ENCODE results near the gene HM13. TPM values are rescaled to one million over a fixed set of nuclear protein-coding genes. Genes with fewer than 3 reads are reported as not detected.

HM13 gene
- total and polyA plus RNA-seq, 11 donors, result 22.3 to 119 (median 41.0) TPM

DNA sequence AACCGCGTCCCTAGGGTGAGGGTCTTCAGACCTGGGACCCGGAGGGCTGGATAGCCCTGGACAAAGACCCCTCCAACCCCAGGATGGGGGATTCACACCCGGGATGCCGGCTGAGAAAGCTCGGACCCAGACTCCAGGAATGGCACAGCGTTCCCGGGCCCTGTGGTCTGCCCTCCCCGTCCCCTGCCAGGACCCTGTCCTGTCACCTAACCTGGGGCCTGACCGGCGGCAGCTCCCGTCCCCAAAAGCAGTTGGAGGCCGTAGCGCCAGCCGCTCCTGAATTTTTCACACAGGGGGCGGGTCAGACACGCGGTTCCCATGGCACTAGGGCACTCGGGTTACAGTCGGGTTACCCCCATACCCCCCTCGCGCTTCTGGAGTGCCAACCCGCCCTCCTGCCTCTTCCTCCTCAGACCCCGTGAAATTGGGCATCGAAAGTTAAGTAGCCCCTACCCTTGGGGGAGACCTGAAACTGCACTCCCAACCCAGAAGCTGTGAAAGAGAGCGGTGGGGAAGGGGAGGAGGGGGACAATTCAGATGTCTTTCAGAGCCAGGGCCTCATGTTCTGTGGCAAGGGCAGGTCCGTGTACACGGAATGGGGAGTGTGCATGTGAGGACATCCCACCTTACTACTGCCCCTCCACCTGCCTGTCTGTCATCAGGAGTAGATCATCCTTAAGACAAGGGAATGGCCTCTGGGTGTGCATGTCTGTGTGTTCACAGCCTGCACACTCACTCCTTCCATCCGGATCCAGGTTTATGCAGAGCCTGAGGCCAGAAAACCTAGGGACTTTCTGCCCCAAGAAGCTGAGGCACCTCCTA, 38.6 kb upstream of the HM13 start:
- TF ChIP-seq CTCF (IDR thresholded peaks at IDR 0.05), result no peak
- TF ChIP-seq POLR2A (IDR thresholded peaks at IDR 0.05), result no peak
- DNase-seq (no peak), ATAC-seq (peak in 2 of 4 donors; percentile 24 to 41)
- H3K27ac ChIP-seq, result peak overlapping the region; percentile 27 to 91 (median 76)
- no peaks in the 10 kb centered on the region for H3K9me3 ChIP-seq
- H3K36me3 ChIP-seq, result no peaks in the 10 kb centered on the region
- peaks cover 0 to 26% (median 19%) of the 10 kb centered on the region in 9 donors for H3K27me3 ChIP-seq
- 5 to 16% (median 8%) methylated on average over 12 to 29 of the region's 29 CpGs for WGBS, 4 donors
- H3K4me1 ChIP-seq, result peaks cover 0 to 29% (median 9%) of the 10 kb centered on the region in 12 donors
- intact Hi-C loops (cut with DNase I), result loop anchor here in 1 of 10 donors (2.0 kb wide), 1 partner anchor 21 kb away; no protein-coding TSS in a partner anchor
- peak overlapping the region; percentile 42 to 78 (median 61) for H3K4me3 ChIP-seq

DNA sequence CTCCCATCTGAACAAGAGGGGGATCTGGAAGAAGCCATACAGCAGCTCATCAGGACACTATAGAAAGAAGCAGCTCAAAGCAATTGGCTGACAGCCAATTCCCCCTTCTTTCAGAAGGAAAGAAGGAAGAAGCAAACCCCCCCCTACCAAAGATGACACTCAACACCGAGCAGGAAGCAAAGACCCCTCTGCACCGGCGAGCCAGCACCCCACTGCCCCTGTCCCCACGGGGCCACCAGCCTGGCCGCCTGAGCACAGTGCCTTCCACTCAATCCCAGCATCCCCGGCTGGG, 38.0 kb upstream of the HM13 start:
- intact Hi-C loops (cut with DNase I), result no loop called here
- H3K27me3 ChIP-seq, result peaks cover 0 to 26% (median 19%) of the 10 kb centered on the region in 9 donors
- H3K27ac ChIP-seq, result peak overlapping the region in 9 of 12 donors; percentile 50 to 91 (median 76)
- H3K36me3 ChIP-seq, result no peaks in the 10 kb centered on the region
- 44 to 56% (median 50%) methylated on average over 5 to 6 of the region's 6 CpGs for WGBS, 4 donors
- DNase-seq (no peak), ATAC-seq (no peak)
- peak overlapping the region in 11 of 12 donors; percentile 42 to 78 (median 62) for H3K4me3 ChIP-seq
- TF ChIP-seq CTCF (IDR thresholded peaks at IDR 0.05) (no peak), POLR2A (IDR thresholded peaks at IDR 0.05) (no peak)
- no peaks in the 10 kb centered on the region for H3K9me3 ChIP-seq
- H3K4me1 ChIP-seq, result peaks cover 0 to 29% (median 9%) of the 10 kb centered on the region in 12 donors

DNA sequence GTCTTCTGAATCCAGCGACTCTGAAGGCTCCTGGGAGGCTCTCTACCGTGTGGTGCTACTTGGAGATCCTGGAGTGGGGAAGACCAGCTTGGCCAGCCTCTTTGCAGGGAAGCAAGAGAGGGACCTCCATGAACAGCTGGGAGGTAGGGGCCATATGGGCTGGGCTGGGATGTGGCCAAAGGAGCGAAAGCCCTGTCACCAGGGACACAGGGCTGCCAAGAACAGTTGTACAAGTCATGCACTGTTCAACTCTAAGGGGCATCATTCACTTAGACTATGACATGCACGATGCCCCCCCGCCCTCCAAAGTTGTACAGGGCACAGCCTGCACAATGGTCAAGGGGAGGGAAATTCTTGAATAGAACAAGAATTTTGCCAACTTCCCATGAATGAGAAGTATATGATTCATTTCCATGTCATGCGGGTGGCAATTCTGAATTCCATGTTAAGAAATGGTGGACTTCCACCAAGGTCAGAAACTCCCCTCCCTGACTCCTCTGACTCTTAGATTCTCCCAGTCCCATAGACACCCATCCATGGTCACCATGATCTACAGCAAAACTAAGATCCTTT, 37.5 kb upstream of the HM13 start:
- Histone ChIP-seq H3K4me1 (peaks cover 0 to 29% (median 9%) of the 10 kb centered on the region in 12 donors), H3K27me3 (peaks cover 0 to 26% (median 19%) of the 10 kb centered on the region in 9 donors), H3K4me3 (peak overlapping the region in 9 of 12 donors; percentile 54 to 78 (median 63)), H3K9me3 (no peaks in the 10 kb centered on the region), H3K27ac (peak overlapping the region in 7 of 12 donors; percentile 19 to 91 (median 76)), H3K36me3 (no peaks in the 10 kb centered on the region)
- TF ChIP-seq CTCF (IDR thresholded peaks at IDR 0.05) (no peak), POLR2A (IDR thresholded peaks at IDR 0.05) (no peak)
- intact Hi-C loops (cut with DNase I), result no loop called here
- DNase-seq (no peak), ATAC-seq (peak in 1 of 4 donors; percentile 18)
- WGBS, 4 donors, result 66 to 73% (median 70%) methylated on average over 5 to 6 of the region's 6 CpGs

DNA sequence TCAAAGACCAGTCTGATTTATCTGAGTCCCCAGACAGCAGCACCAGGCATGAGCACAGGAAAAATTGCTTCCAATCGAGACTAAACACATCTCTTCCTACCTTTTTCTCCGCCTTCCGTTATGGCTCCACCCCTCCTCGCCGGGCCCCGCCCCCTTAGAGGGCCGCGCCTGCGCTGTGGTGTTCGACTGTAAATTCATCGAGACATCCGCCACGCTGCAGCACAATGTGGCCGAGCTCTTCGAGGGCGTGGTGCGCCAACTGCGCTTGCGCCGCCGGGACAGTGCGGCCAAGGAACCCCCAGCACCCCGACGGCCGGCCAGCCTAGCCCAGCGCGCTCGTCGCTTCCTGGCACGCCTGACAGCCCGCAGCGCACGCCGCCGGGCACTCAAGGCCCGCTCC, 30.2 kb upstream of the HM13 start:
- Histone ChIP-seq H3K36me3 (no peaks in the 10 kb centered on the region), H3K27me3 (peaks cover 0 to 12% (median 0%) of the 10 kb centered on the region in 9 donors), H3K9me3 (no peaks in the 10 kb centered on the region), H3K4me3 (no peak overlapping the region), H3K27ac (peak overlapping the region in 2 of 12 donors; percentile 79 to 87), H3K4me1 (peaks cover 0 to 32% (median 3%) of the 10 kb centered on the region in 12 donors)
- DNase-seq, result no peak
- TF ChIP-seq POLR2A (IDR thresholded peaks at IDR 0.05), result no peak
- TF ChIP-seq CTCF (IDR thresholded peaks at IDR 0.05), result no peak
- 39 to 56% (median 48%) methylated on average over 16 to 36 of the region's 36 CpGs for WGBS, 4 donors
- no peak for ATAC-seq
- intact Hi-C loops (cut with DNase I), result no loop called here
